SK-N-SH (cell line): Measurements from ENCODE around the gene COL28A1. TPM values are rescaled to one million over a fixed set of nuclear protein-coding genes. Genes with fewer than 3 reads are reported as not detected.

Experiments used
- CTCF ChIA-PET: fragments of 300-600, 350-600 bp; formaldehyde crosslinking; extraction: SDS; loops from one replicate; lab custom pipeline; 2021; lab: Yijun Ruan, JAX
- POLR2A ChIA-PET: fragments of 350-600 bp; sonication (Branson Sonifier 250); formaldehyde crosslinking; extraction: SDS; loops from one replicate; lab custom pipeline; 2020; ENCODE audit warnings: antibody characterized with exemption, inconsistent platforms; lab: Yijun Ruan, JAX
- DNase-seq: peaks from one replicate; pipeline ENCODE4 v3.0.0; 2012
- H2AFZ ChIP-seq: fragments of 200-600 bp; sonication (generic); 2 replicates; pipeline ENCODE4 v1.8.1; 2016; ENCODE audit warnings: antibody characterized with exemption, mild to moderate bottlenecking, low read depth
- H3F3A ChIP-seq: fragments of 200-600 bp; sonication (generic); replicated peaks from 2 replicates; pipeline ENCODE3; 2016; ENCODE audit warnings: antibody characterized with exemption, mild to moderate bottlenecking; ENCODE audit not compliant: insufficient read depth
- H3K27ac ChIP-seq, 2 experiments: fragments of 200-500 bp in 1 of 2; fragments of 200-600 bp in 1 of 2; sonication (Bioruptor generic) in 1 of 2; sonication (generic), shearing (Covaris generic) in 1 of 2; 2 replicates each; pipeline versions ENCODE4 v1.5.1 to v1.6.1; 2014 to 2016; ENCODE audit warnings: low read depth in 2 of 2, inconsistent platforms in 1 of 2, low read length in 1 of 2, mild to moderate bottlenecking in 1 of 2, mixed read lengths in 1 of 2
- H3K27me3 ChIP-seq: fragments of 200-600 bp; sonication (generic), shearing (Covaris generic); 2 replicates; pipeline ENCODE4 v1.6.1; 2016; ENCODE audit warnings: mixed run types; ENCODE audit not compliant: insufficient read depth
- H3K36me3 ChIP-seq, 2 experiments: fragments of 200-500 bp in 1 of 2; fragments of 200-600 bp in 1 of 2; sonication (Bioruptor generic) in 1 of 2; sonication (generic) in 1 of 2; replicated peaks in 1 of 2; 2 replicates each; pipeline versions ENCODE3 to v1.5.1; 2014 to 2016; ENCODE audit warnings: low read length in 1 of 2, mild to moderate bottlenecking in 1 of 2; ENCODE audit not compliant: insufficient read depth in 2 of 2, control insufficient read depth in 1 of 2
- H3K4me1 ChIP-seq, 2 experiments: fragments of 200-500 bp in 1 of 2; fragments of 200-600 bp in 1 of 2; sonication (Bioruptor generic) in 1 of 2; sonication (generic), shearing (Covaris generic) in 1 of 2; 2 replicates each; pipeline versions ENCODE4 v1.5.1 to v1.6.1; 2014 to 2016; ENCODE audit warnings: low read depth in 1 of 2, low read length in 1 of 2, mixed run types in 1 of 2; ENCODE audit not compliant: insufficient read depth in 2 of 2, control insufficient read depth in 1 of 2
- H3K4me2 ChIP-seq: fragments of 200-600 bp; sonication (generic), shearing (Covaris generic); 2 replicates; pipeline ENCODE4 v1.6.1; 2017; ENCODE audit warnings: mixed run types
- H3K4me3 ChIP-seq, 2 experiments: fragments of 200-500 bp in 1 of 2; fragments of 200-600 bp in 1 of 2; sonication (Bioruptor generic) in 1 of 2; sonication (generic), shearing (Covaris generic) in 1 of 2; 2 replicates each; pipeline versions ENCODE4 v1.5.1 to v1.8.1; 2014 to 2016; ENCODE audit warnings: low read depth in 2 of 2, inconsistent platforms in 1 of 2, low read length in 1 of 2, mild to moderate bottlenecking in 1 of 2, mixed read lengths in 1 of 2, moderate library complexity in 1 of 2
- H3K79me2 ChIP-seq: fragments of 200-600 bp; sonication (generic); 2 replicates; pipeline ENCODE4 v1.8.1; 2017; ENCODE audit warnings: mild to moderate bottlenecking; ENCODE audit not compliant: insufficient read depth
- H3K9ac ChIP-seq: fragments of 200-600 bp; sonication (generic); 2 replicates; pipeline ENCODE4 v1.6.1; 2017; ENCODE audit warnings: mixed run types
- H3K9me2 ChIP-seq: fragments of 200-600 bp; sonication (generic); 2 replicates; pipeline ENCODE4 v1.6.1; 2017; ENCODE audit warnings: mixed run types
- H3K9me3 ChIP-seq: fragments of 200-600 bp; sonication (generic); 2 replicates; pipeline ENCODE4 v1.6.1; 2017; ENCODE audit warnings: mixed run types, mild to moderate bottlenecking, moderate library complexity
- H4K20me1 ChIP-seq: fragments of 200-600 bp; sonication (generic); 2 replicates; pipeline ENCODE4 v1.6.1; 2017; ENCODE audit warnings: mild to moderate bottlenecking, mixed run types; ENCODE audit not compliant: insufficient read depth
- CTCF ChIP-seq: fragments of 200-600 bp; sonication (generic); IDR thresholded peaks from 2 replicates; pipeline ENCODE4 v1.6.1; 2017; ENCODE audit warnings: antibody characterized with exemption, mild to moderate bottlenecking, moderate library complexity
- ELF1 ChIP-seq: IDR thresholded peaks from 2 replicates; pipeline ENCODE4 v1.4.0; 2012
- EP300 ChIP-seq, 2 experiments: IDR thresholded peaks; 2 replicates each; pipeline versions ENCODE4 v1.4.0 to v1.6.1; 2012; ENCODE audit warnings: borderline replicate concordance in 1 of 2, low read depth in 1 of 2, low read length in 1 of 2
- FOSL2 ChIP-seq: IDR thresholded peaks from 2 replicates; pipeline ENCODE4 v1.4.0; 2012; ENCODE audit warnings: low read depth, mild to moderate bottlenecking, moderate library complexity, borderline replicate concordance
- FOXJ3 ChIP-seq: sonication (generic); formaldehyde crosslinking; IDR thresholded peaks from 2 replicates; pipeline ENCODE4 v1.5.1; 2020; ENCODE audit warnings: mild to moderate bottlenecking, missing genetic modification reagents
- FOXM1 ChIP-seq: IDR thresholded peaks from 2 replicates; pipeline ENCODE4 v1.4.0; 2012; ENCODE audit warnings: low read depth, mild to moderate bottlenecking
- IRF3 ChIP-seq: fragments of 150-350 bp; IDR thresholded peaks from 2 replicates; pipeline ENCODE4 v1.6.1; 2016; ENCODE audit warnings: mild to moderate bottlenecking, low read depth, low read length
- JUND ChIP-seq: IDR thresholded peaks from 2 replicates; pipeline ENCODE4 v1.4.0; 2012
- MAX ChIP-seq: IDR thresholded peaks from 2 replicates; pipeline ENCODE4 v1.4.0; 2012; ENCODE audit warnings: low read depth
- MXI1 ChIP-seq: IDR thresholded peaks from 2 replicates; pipeline ENCODE4 v1.6.1; 2012; ENCODE audit warnings: mild to moderate bottlenecking, low read depth, low read length, improper control_type of control experiment
- NRF1 ChIP-seq: IDR thresholded peaks from 2 replicates; pipeline ENCODE4 v1.6.1; 2012; ENCODE audit warnings: low read depth, mild to moderate bottlenecking, low read length
- PBX3 ChIP-seq: IDR thresholded peaks from 2 replicates; pipeline ENCODE4; 2012
- REST ChIP-seq: IDR thresholded peaks from 2 replicates; pipeline ENCODE4 v1.6.1; 2012; ENCODE audit warnings: mild to moderate bottlenecking, low read depth, low read length, moderate library complexity
- RFX5 ChIP-seq: IDR thresholded peaks from 2 replicates; pipeline ENCODE4 v1.6.1; 2012; ENCODE audit warnings: mild to moderate bottlenecking, improper control_type of control experiment, low read length
- SIN3A ChIP-seq: IDR thresholded peaks from 2 replicates; pipeline ENCODE4 v1.6.1; 2012; ENCODE audit warnings: low read depth, mild to moderate bottlenecking, low read length, moderate library complexity, borderline replicate concordance
- TCF12 ChIP-seq: IDR thresholded peaks from 2 replicates; pipeline ENCODE4 v1.4.0; 2012
- USF1 ChIP-seq: IDR thresholded peaks from 2 replicates; pipeline ENCODE4 v1.4.0; 2012; ENCODE audit warnings: low read depth, borderline replicate concordance
- YY1 ChIP-seq: IDR thresholded peaks from 2 replicates; pipeline ENCODE4 v1.4.0; 2012; ENCODE audit warnings: low read depth, mild to moderate bottlenecking
- WGBS: methylation state at CpG from one replicate; pipeline ENCODE4 v1.1.6; 2017; ENCODE audit warnings: low lambda C conversion rate; 5-methylcytosine and 5-hydroxymethylcytosine counted together
- polyA plus RNA-seq, 3 experiments: library from polyadenylated mRNA; depleted of rRNA; stranded (reverse); fragments of >200 nt; gene quantifications; 2 replicates each; pipeline ENCODE4 v1.2.3, GENCODE V29; 2012

COL28A1 gene
- polyA plus RNA-seq, 1 of the 3 experiments (the other 2 are of a cell fraction), result not detected

GRCh38 chr7:7433811-7434210, 101.9 kb downstream of the COL28A1 start:
- CTCF ChIA-PET, result interaction anchor here (0.7 to 3.8 kb wide), 4 partner anchors 10 to 935 kb away, joined by 4 to 43 read pairs (median 4); no protein-coding TSS in a partner anchor
- TF ChIP-seq EP300 (IDR thresholded peaks at IDR 0.05; ENCODE audit: borderline replicate concordance in 1 of 2, low read depth in 1 of 2, low read length in 1 of 2) (no peak), YY1 (no peak), MAX (no peak), CTCF (no peak), NRF1 (no peak), JUND (no peak), IRF3 (no peak), PBX3 (no peak), MXI1 (no peak), FOSL2 (no peak), SIN3A (no peak)
- H3K9me3 ChIP-seq, result no peaks in the 10 kb centered on the region
- no peaks in the 10 kb centered on the region for H4K20me1 ChIP-seq
- H3K4me2 ChIP-seq, result no peak overlapping the region
- WGBS, result 96% methylated on average over 1 of the region's 1 CpG
- H3K36me3 ChIP-seq, result no peaks in the 10 kb centered on the region
- H3K9ac ChIP-seq, result no peak overlapping the region
- H2AFZ ChIP-seq, result peak overlapping the region; percentile 30; the same call in 1 of the 2 replicates
- POLR2A ChIA-PET, result no interaction called here
- H3F3A ChIP-seq, result no peaks in the 10 kb centered on the region
- DNase-seq, result no peak
- no peaks in the 10 kb centered on the region for H3K27me3 ChIP-seq
- H3K9me2 ChIP-seq, result no peaks in the 10 kb centered on the region
- no peaks in the 10 kb centered on the region for H3K79me2 ChIP-seq
- no peak overlapping the region for H3K4me3 ChIP-seq
- H3K4me1 ChIP-seq, result peaks cover 0 to 3% of the 10 kb centered on the region in 2 experiments; a peak in 2 of 4 replicates
- H3K27ac ChIP-seq, result no peak overlapping the region

- no peak overlapping the region for H3K9ac ChIP-seq
- WGBS, result 92% methylated on average over 7 of the region's 7 CpGs
- no peak overlapping the region for H3K27ac ChIP-seq
- no peak overlapping the region for H2AFZ ChIP-seq
- no peaks in the 10 kb centered on the region for H3K36me3 ChIP-seq
- no peaks in the 10 kb centered on the region for H3K9me2 ChIP-seq
- H3K9me3 ChIP-seq, result no peaks in the 10 kb centered on the region
- CTCF ChIA-PET, result interaction anchor here (3.8 kb wide), 1 partner anchor 9 kb away, joined by 43 read pairs; no protein-coding TSS in a partner anchor
- H3K79me2 ChIP-seq, result no peaks in the 10 kb centered on the region
- POLR2A ChIA-PET, result no interaction called here
- no peaks in the 10 kb centered on the region for H3K27me3 ChIP-seq
- peaks cover 0 to 10% of the 10 kb centered on the region in 2 experiments; a peak in 2 of 4 replicates for H3K4me1 ChIP-seq
- no peak overlapping the region for H3K4me2 ChIP-seq
- no peaks in the 10 kb centered on the region for H4K20me1 ChIP-seq
- H3K4me3 ChIP-seq, result no peak overlapping the region
- DNase-seq, result no peak
- no peaks in the 10 kb centered on the region for H3F3A ChIP-seq
- TF ChIP-seq SIN3A (no peak), REST (no peak), FOXM1 (no peak), RFX5 (no peak), IRF3 (no peak), ELF1 (no peak), MXI1 (no peak), FOXJ3 (CRISPR knock-in tag) (no peak), TCF12 (no peak), USF1 (no peak)
Observed at GRCh38 chr7:7432979-7433378, 102.7 kb downstream of the COL28A1 start.
